GM23338 (cell line): ENCODE data around the gene CALCB. TPM values are rescaled to one million over a fixed set of nuclear protein-coding genes. Genes with fewer than 3 reads are reported as not detected.

ENCODE experiments used
- ATAC-seq: fragments of 200-7000 bp; cut with Tn5 transposase; 3 replicates; pipeline ENCODE4 v1.9.1; 2020
- DNase-seq: peaks from one replicate; pipeline ENCODE4 v3.0.0-alpha.2; 2015; ENCODE audit warnings: low spot score
- H2AFZ ChIP-seq: fragments of 200-600 bp; sonication (generic); 2 replicates; pipeline ENCODE4 v1.8.0; 2016; ENCODE audit warnings: antibody characterized with exemption, mild to moderate bottlenecking, moderate library complexity
- H3F3A ChIP-seq: fragments of 200-600 bp; sonication (generic); replicated peaks from 2 replicates; pipeline ENCODE4 v1.8.0; 2017; ENCODE audit warnings: antibody characterized with exemption, mixed run types, low read depth
- H3K27ac ChIP-seq: fragments of 200-600 bp; sonication (generic); 2 replicates; pipeline ENCODE4 v1.6.1; 2016; ENCODE audit warnings: low read depth
- H3K27me3 ChIP-seq: fragments of 200-600 bp; sonication (generic); 2 replicates; pipeline ENCODE4 v1.8.0; 2016; ENCODE audit warnings: mild to moderate bottlenecking, mixed run types, moderate library complexity; ENCODE audit not compliant: insufficient read depth
- H3K36me3 ChIP-seq: fragments of 200-600 bp; sonication (generic); 2 replicates; pipeline ENCODE4 v1.8.0; 2016; ENCODE audit warnings: mild to moderate bottlenecking; ENCODE audit not compliant: insufficient read depth
- H3K4me1 ChIP-seq: fragments of 200-600 bp; sonication (generic); 2 replicates; pipeline ENCODE4 v1.8.0; 2016; ENCODE audit warnings: mild to moderate bottlenecking, moderate library complexity; ENCODE audit not compliant: insufficient read depth
- H3K4me2 ChIP-seq: fragments of 200-600 bp; sonication (generic); 2 replicates; pipeline ENCODE4 v1.7.1; 2017; ENCODE audit warnings: mixed run types
- H3K4me3 ChIP-seq: fragments of 200-600 bp; sonication (generic); 2 replicates; pipeline ENCODE4 v1.6.1; 2016; ENCODE audit warnings: mixed run types
- H3K79me2 ChIP-seq: fragments of 200-600 bp; sonication (generic); replicated peaks from 2 replicates; pipeline ENCODE4 v1.8.0; 2017; ENCODE audit warnings: mild to moderate bottlenecking; ENCODE audit not compliant: insufficient read depth
- H3K9me2 ChIP-seq: fragments of 200-600 bp; sonication (generic); 2 replicates; pipeline ENCODE4 v1.8.0; 2017; ENCODE audit not compliant: insufficient read depth
- H4K20me1 ChIP-seq: fragments of 200-600 bp; sonication (generic); replicated peaks from 2 replicates; pipeline ENCODE4 v1.8.0; 2017; ENCODE audit warnings: mild to moderate bottlenecking; ENCODE audit not compliant: insufficient read depth
- H3K27ac Mint-ChIP-seq: 2 replicates; pipeline ENCODE4 v1.8.0; 2020; ENCODE audit warnings: inconsistent platforms, mild to moderate bottlenecking, moderate library complexity, mixed read lengths
- H3K27me3 Mint-ChIP-seq: 3 replicates; pipeline ENCODE4 v1.8.0; 2022; ENCODE audit warnings: low read depth, mild to moderate bottlenecking, moderate library complexity, mixed read lengths, inconsistent platforms; ENCODE audit not compliant: insufficient read depth, poor library complexity
- H3K36me3 Mint-ChIP-seq: 3 replicates; pipeline ENCODE4 v1.8.0; 2021; ENCODE audit warnings: low read depth, mild to moderate bottlenecking, inconsistent platforms, moderate library complexity, mixed read lengths
- H3K4me1 Mint-ChIP-seq: 3 replicates; pipeline ENCODE4 v1.8.0; 2020; ENCODE audit warnings: mild to moderate bottlenecking, inconsistent platforms, mixed read lengths
- H3K4me3 Mint-ChIP-seq: 3 replicates; pipeline ENCODE4 v1.8.0; 2021; ENCODE audit warnings: moderate library complexity, mild to moderate bottlenecking, inconsistent platforms, mixed read lengths
- H3K9me3 Mint-ChIP-seq: 3 replicates; pipeline ENCODE4 v1.8.0; 2020; ENCODE audit warnings: moderate library complexity, mild to moderate bottlenecking, inconsistent platforms, mixed read lengths
- CREB1 ChIP-seq: fragments of 250-450 bp; sonication (Bioruptor Pico); IDR thresholded peaks from 2 replicates; pipeline ENCODE4 v1.5.0; 2020; ENCODE audit warnings: low read depth, mild to moderate bottlenecking, moderate library complexity
- EZH2 ChIP-seq: fragments of 200-600 bp; sonication (generic); IDR thresholded peaks from one replicate; pipeline ENCODE4 v1.8.0; 2017; ENCODE audit warnings: antibody characterized with exemption, mild to moderate bottlenecking, low read depth; ENCODE audit not compliant: unreplicated experiment
- EZH2phosphoT487 ChIP-seq: fragments of 200-600 bp; sonication (generic); IDR thresholded peaks from one replicate; pipeline ENCODE4 v1.8.1; 2018; ENCODE audit warnings: antibody characterized with exemption; ENCODE audit not compliant: unreplicated experiment
- JUNB ChIP-seq: IDR thresholded peaks from one replicate; pipeline ENCODE4 v1.6.1; 2016; ENCODE audit warnings: antibody characterized with exemption; ENCODE audit not compliant: unreplicated experiment
- NANOG ChIP-seq: IDR thresholded peaks from 2 replicates; pipeline ENCODE4 v1.6.1; 2016; ENCODE audit warnings: antibody characterized with exemption, borderline replicate concordance
- POLR2AphosphoS5 ChIP-seq: IDR thresholded peaks from 2 replicates; pipeline ENCODE4 v1.6.1; 2016; ENCODE audit warnings: antibody characterized with exemption, low read depth
- ZNF331 ChIP-seq: fragments of 250-450 bp; sonication (Bioruptor Pico); IDR thresholded peaks from 2 replicates; pipeline ENCODE4 v1.5.0; 2020; ENCODE audit warnings: low read depth, mild to moderate bottlenecking, moderate library complexity
- polyA plus RNA-seq: library from polyadenylated mRNA; unstranded; fragments of >200 nt; fragmentation: Nextera tagmentation; extraction: Ambion mirVana; gene quantifications from 2 replicates; pipeline ENCODE4 v1.2.1, GENCODE V29; 2016
- total RNA-seq: library from RNA; depleted of rRNA; stranded (reverse); fragments of >200 nt; shearing (Covaris generic); gene quantifications from 2 replicates; pipeline ENCODE4 v1.2.3, GENCODE V29; 2014
- TF ChIP-seq, protein P1 (sequence below): IDR thresholded peaks from 2 replicates; pipeline ENCODE4 v1.6.1; 2016; ENCODE audit warnings: antibody characterized with exemption
- TF ChIP-seq, protein P2 (sequence below), 2 experiments: fragments of 200-600 bp in 1 of 2; sonication (generic) in 1 of 2; conservative IDR thresholded peaks; 2 replicates each; pipeline versions ENCODE4 v1.5.1 to v1.6.1; 2016 to 2017; ENCODE audit warnings: antibody characterized with exemption in 2 of 2, low read depth in 2 of 2, mild to moderate bottlenecking in 2 of 2, moderate library complexity in 1 of 2
- TF ChIP-seq, protein P3 (sequence below): IDR thresholded peaks from one replicate; pipeline ENCODE4 v1.6.1; 2018; ENCODE audit warnings: antibody characterized with exemption; ENCODE audit not compliant: unreplicated experiment

The CALCB gene
- total and polyA plus RNA-seq, 2 experiments from 2014 or later = 7.9 to 9.5 TPM

DNA sequence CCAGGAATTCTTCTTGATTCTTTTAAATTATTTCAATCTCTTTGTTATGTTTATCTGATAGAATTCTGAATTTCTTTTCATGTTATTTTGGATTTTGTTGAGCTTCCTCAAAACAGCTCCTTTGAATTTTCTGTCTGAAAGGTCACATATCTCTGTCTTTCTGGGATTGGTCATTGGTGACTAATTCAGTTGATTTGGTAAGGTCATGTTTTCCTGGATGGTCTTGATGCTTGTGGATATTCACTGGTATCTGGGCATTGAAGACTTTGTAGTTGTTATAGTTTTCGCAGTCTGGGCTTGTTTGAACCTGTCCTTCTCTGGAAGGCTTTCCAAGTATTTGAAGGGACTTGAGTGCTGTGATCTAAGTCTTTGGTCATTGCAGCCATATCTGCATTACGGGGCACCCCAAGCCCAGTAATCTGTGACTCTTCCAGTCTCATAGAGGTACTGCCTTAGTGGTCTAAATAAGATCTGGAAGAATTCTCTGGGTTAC lies 22.4 kb downstream of the CALCB start:
- DNase-seq (no peak), ATAC-seq (no peak)
- Histone ChIP-seq H3K4me1 (no peaks in the 10 kb centered on the region), H4K20me1 (no peaks in the 10 kb centered on the region), H3K9me2 (peaks cover 16% of the 10 kb centered on the region), H2AFZ (no peak overlapping the region), H3K27ac (no peak overlapping the region), H3K4me2 (no peak overlapping the region), H3K79me2 (no peaks in the 10 kb centered on the region), H3K36me3 (no peaks in the 10 kb centered on the region), H3K4me3 (no peak overlapping the region), H3F3A (no peaks in the 10 kb centered on the region), H3K27me3 (no peaks in the 10 kb centered on the region)
- TF ChIP-seq NANOG = no peak
- TF ChIP-seq, protein P1, sequence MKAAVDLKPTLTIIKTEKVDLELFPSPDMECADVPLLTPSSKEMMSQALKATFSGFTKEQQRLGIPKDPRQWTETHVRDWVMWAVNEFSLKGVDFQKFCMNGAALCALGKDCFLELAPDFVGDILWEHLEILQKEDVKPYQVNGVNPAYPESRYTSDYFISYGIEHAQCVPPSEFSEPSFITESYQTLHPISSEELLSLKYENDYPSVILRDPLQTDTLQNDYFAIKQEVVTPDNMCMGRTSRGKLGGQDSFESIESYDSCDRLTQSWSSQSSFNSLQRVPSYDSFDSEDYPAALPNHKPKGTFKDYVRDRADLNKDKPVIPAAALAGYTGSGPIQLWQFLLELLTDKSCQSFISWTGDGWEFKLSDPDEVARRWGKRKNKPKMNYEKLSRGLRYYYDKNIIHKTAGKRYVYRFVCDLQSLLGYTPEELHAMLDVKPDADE = no peak
- TF ChIP-seq, protein P2, sequence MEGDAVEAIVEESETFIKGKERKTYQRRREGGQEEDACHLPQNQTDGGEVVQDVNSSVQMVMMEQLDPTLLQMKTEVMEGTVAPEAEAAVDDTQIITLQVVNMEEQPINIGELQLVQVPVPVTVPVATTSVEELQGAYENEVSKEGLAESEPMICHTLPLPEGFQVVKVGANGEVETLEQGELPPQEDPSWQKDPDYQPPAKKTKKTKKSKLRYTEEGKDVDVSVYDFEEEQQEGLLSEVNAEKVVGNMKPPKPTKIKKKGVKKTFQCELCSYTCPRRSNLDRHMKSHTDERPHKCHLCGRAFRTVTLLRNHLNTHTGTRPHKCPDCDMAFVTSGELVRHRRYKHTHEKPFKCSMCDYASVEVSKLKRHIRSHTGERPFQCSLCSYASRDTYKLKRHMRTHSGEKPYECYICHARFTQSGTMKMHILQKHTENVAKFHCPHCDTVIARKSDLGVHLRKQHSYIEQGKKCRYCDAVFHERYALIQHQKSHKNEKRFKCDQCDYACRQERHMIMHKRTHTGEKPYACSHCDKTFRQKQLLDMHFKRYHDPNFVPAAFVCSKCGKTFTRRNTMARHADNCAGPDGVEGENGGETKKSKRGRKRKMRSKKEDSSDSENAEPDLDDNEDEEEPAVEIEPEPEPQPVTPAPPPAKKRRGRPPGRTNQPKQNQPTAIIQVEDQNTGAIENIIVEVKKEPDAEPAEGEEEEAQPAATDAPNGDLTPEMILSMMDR (conservative IDR thresholded peaks at IDR 0.05; ENCODE audit: low read depth in 2 of 2) = no peak
- TF ChIP-seq ZNF331 (CRISPR knock-in tag) = no peak
- no peak for TF ChIP-seq POLR2AphosphoS5
- no peak for TF ChIP-seq JUNB
- no peak for TF ChIP-seq EZH2
- TF ChIP-seq, protein P3, sequence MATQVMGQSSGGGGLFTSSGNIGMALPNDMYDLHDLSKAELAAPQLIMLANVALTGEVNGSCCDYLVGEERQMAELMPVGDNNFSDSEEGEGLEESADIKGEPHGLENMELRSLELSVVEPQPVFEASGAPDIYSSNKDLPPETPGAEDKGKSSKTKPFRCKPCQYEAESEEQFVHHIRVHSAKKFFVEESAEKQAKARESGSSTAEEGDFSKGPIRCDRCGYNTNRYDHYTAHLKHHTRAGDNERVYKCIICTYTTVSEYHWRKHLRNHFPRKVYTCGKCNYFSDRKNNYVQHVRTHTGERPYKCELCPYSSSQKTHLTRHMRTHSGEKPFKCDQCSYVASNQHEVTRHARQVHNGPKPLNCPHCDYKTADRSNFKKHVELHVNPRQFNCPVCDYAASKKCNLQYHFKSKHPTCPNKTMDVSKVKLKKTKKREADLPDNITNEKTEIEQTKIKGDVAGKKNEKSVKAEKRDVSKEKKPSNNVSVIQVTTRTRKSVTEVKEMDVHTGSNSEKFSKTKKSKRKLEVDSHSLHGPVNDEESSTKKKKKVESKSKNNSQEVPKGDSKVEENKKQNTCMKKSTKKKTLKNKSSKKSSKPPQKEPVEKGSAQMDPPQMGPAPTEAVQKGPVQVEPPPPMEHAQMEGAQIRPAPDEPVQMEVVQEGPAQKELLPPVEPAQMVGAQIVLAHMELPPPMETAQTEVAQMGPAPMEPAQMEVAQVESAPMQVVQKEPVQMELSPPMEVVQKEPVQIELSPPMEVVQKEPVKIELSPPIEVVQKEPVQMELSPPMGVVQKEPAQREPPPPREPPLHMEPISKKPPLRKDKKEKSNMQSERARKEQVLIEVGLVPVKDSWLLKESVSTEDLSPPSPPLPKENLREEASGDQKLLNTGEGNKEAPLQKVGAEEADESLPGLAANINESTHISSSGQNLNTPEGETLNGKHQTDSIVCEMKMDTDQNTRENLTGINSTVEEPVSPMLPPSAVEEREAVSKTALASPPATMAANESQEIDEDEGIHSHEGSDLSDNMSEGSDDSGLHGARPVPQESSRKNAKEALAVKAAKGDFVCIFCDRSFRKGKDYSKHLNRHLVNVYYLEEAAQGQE = no peak
- no peak for TF ChIP-seq CREB1
- no peak for TF ChIP-seq EZH2phosphoT487
- Mint-ChIP-seq H3K27me3 (peaks cover 2% of the 10 kb centered on the region), H3K4me1 (no peaks in the 10 kb centered on the region; the same call in 2 of the 3 replicates), H3K9me3 (no peaks in the 10 kb centered on the region), H3K36me3 (0 out of 3 replicates have a peak, but pooled peaks cover 2% of the 10 kb centered on the region), H3K27ac (no peak overlapping the region), H3K4me3 (no peak overlapping the region)
